Peyer's patch (tissue), 4 donors: Measurements from ENCODE around the gene ULK1.

Source experiments
- CTCF ChIP-seq, 6 experiments: fragments of 450-650 bp in 4 of 6; fragments of 200-600 bp in 2 of 6; sonication (generic) in 1 of 6; IDR thresholded peaks; one replicate each; pipeline ENCODE4 v1.5.1; 2017 to 2019; ENCODE audit warnings: antibody characterized with exemption in 6 of 6, mild to moderate bottlenecking in 3 of 6, moderate library complexity in 1 of 6
- POLR2A ChIP-seq, 2 donors: fragments of 450-650 bp; IDR thresholded peaks; one replicate each; pipeline ENCODE4 v1.5.1; 2017; ENCODE audit warnings: antibody characterized with exemption in 2 of 2, mild to moderate bottlenecking in 2 of 2, moderate library complexity in 2 of 2

GRCh38 chr12:131908092-131909080 is 14.0 kb downstream of the ULK1 start:
- TF ChIP-seq CTCF (IDR thresholded peaks at IDR 0.05) (no peak), POLR2A (IDR thresholded peaks at IDR 0.05) (no peak)
